ENCODE data around the gene MAML2. TPM values are rescaled to one million over a fixed set of nuclear protein-coding genes. Genes with fewer than 3 reads are reported as not detected.

Gene MAML2
- polyA plus RNA-seq, 1 of the 3 experiments (the other 2 are of a cell fraction) = 20.1 TPM

GRCh38 chr11:96278039-96278897, 64.7 kb downstream of the MAML2 start:
- Histone ChIP-seq H3K4me3 (ENCODE audit: low read depth in 2 of 2, low read length in 1 of 2) (no peak overlapping the region), H3K36me3 (replicated peaks in 1 of 2; ENCODE audit: control insufficient read depth in 1 of 2, insufficient read depth in 2 of 2, low read length in 1 of 2) (peaks cover 0 to 8% of the 10 kb centered on the region in 2 experiments), H3K27ac (ENCODE audit: low read depth in 2 of 2, low read length in 1 of 2) (peak overlapping the region; percentile 72 to 84), H3K4me1 (ENCODE audit: control insufficient read depth in 1 of 2, insufficient read depth in 2 of 2, low read depth in 1 of 2, low read length in 1 of 2) (peaks cover 8 to 61% of the 10 kb centered on the region in 2 experiments; a peak in 3 of 4 replicates), H3K9me2 (no peaks in the 10 kb centered on the region), H3K79me2 (ENCODE audit: insufficient read depth) (peaks cover 90% of the 10 kb centered on the region), H2AFZ (ENCODE audit: low read depth) (no peak overlapping the region), H3K9me3 (no peaks in the 10 kb centered on the region), H4K20me1 (ENCODE audit: insufficient read depth) (no peaks in the 10 kb centered on the region), H3K4me2 (peak overlapping the region; percentile 33; the same call in 1 of the 2 replicates), H3K9ac (peak overlapping the region; percentile 34; the same call in 1 of the 2 replicates), H3F3A (replicated peaks; ENCODE audit: insufficient read depth) (peaks cover 41% of the 10 kb centered on the region), H3K27me3 (ENCODE audit: insufficient read depth) (no peaks in the 10 kb centered on the region)
- 43% methylated on average over 6 of the region's 6 CpGs for WGBS (ENCODE audit: low lambda C conversion rate)
- ChIA-PET CTCF (no interaction called here), POLR2A (no interaction called here)
- no peak for DNase-seq
- TF ChIP-seq RAD21 (IDR thresholded peaks at IDR 0.05; ENCODE audit: low read length) = no peak
- no peak for TF ChIP-seq RCOR1 (IDR thresholded peaks at IDR 0.05; ENCODE audit: low read length)
- TF ChIP-seq RXRA (IDR thresholded peaks at IDR 0.05; ENCODE audit: borderline replicate concordance, low read depth) = no peak
- peak; percentile 77; the same call in 1 of the 2 replicates for TF ChIP-seq POLR2AphosphoS5 (IDR thresholded peaks at IDR 0.05; ENCODE audit: low read depth, low read length)
- TF ChIP-seq FOXM1 (IDR thresholded peaks at IDR 0.05; ENCODE audit: low read depth) = no peak
- peak; percentile 58 for TF ChIP-seq FOSL2 (IDR thresholded peaks at IDR 0.05; ENCODE audit: borderline replicate concordance, low read depth)
- no peak for TF ChIP-seq GABPA (IDR thresholded peaks at IDR 0.05; ENCODE audit: low read depth)
- TF ChIP-seq SIN3A (IDR thresholded peaks at IDR 0.05; ENCODE audit: borderline replicate concordance, low read depth, low read length) = peak; percentile 57; the same call in 1 of the 2 replicates
- TF ChIP-seq TAF1 (IDR thresholded peaks at IDR 0.05; ENCODE audit: borderline replicate concordance, low read depth, low read length) = no peak
- TF ChIP-seq FOXJ3 (CRISPR knock-in tag; IDR thresholded peaks at IDR 0.05) = no peak
- no peak for TF ChIP-seq CHD2 (IDR thresholded peaks at IDR 0.05; ENCODE audit: low read length, partially characterized antibody)
- no peak for TF ChIP-seq EZH2phosphoT487 (IDR thresholded peaks at IDR 0.05; ENCODE audit: borderline replicate concordance, low read depth)
- TF ChIP-seq YY1 (IDR thresholded peaks at IDR 0.05; ENCODE audit: low read depth) = no peak
- TF ChIP-seq GATA2 (CRISPR knock-in tag; IDR thresholded peaks at IDR 0.05) = no peak
- TF ChIP-seq MAX (IDR thresholded peaks at IDR 0.05; ENCODE audit: low read depth) = peak; percentile 31; the same call in 1 of the 2 replicates
- no peak for TF ChIP-seq ELF1 (IDR thresholded peaks at IDR 0.05)
- TF ChIP-seq PBX3 (IDR thresholded peaks at IDR 0.05) = peak; percentile 76; the same call in 1 of the 2 replicates
- TF ChIP-seq REST (IDR thresholded peaks at IDR 0.05; ENCODE audit: low read depth, low read length) = no peak
- TF ChIP-seq MEF2A (IDR thresholded peaks at IDR 0.05; ENCODE audit: borderline replicate concordance, low read depth) = 0 out of 2 replicates have a peak, but pooled peaks have one; percentile 4
- no peak for TF ChIP-seq ZBTB33 (IDR thresholded peaks at IDR 0.05; ENCODE audit: borderline replicate concordance, low read depth)
- TF ChIP-seq NRF1 (IDR thresholded peaks at IDR 0.05; ENCODE audit: low read depth, low read length) = no peak
- TF ChIP-seq SMC3 (IDR thresholded peaks at IDR 0.05; ENCODE audit: low read depth, low read length) = no peak
- TF ChIP-seq EP300 (IDR thresholded peaks at IDR 0.05; ENCODE audit: borderline replicate concordance in 1 of 2, low read depth in 1 of 2, low read length in 1 of 2) = peak; percentile 7 to 60; a peak in 2 of 4 replicates
- TF ChIP-seq USF1 (IDR thresholded peaks at IDR 0.05; ENCODE audit: borderline replicate concordance, low read depth) = no peak

All from SK-N-SH (cell line).